NCI-H526 (cell line): ENCODE results near the gene MYLIP.

Experiments
- DNase-seq, 2 experiments: peaks; one replicate each; lab custom pipeline; 2025; lab: John Stamatoyannopoulos, UW

MYLIP gene

DNA sequence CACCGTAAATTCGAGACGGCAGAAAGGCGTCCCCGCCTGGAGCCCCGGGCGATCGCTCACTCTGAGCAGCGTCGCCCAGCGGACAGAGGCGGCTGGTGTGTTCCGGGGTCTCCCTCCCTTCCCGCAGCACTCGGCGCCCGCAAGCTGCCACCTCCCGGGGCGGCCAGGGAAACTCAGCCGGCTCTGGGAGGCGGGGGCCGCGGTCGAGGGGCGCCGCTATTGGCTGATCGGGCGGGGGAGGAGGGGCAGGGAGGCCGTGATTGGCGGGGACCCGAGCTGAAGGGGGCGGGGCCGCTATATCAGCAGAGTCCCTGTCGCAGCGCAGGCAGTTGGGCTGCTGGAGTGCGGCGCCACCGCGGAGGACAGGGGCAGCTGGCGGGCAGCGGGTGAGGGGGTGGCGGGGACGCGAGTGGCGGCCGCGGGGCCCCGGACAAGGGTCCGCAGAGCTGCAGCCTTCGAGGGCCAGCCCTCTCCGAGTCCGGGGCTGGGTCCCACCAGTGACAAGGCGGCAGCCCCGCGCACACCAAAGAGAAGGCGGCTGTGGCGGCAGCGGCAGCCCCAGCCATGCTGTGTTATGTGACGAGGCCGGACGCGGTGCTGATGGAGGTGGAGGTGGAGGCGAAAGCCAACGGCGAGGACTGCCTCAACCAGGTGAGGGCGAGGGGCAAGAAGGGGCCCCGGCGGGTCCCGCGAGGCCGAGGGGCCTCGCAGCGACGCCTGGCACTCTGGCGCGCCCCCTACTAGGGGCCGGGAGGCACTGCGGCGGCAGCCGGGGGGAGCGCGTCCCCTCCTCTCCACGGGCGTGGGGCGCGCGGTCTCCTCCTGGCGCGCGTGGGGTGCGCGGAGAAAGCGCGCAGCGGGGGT lies at the start of gene MYLIP:
Gene MYLIP, plus strand, starts transcription at position 328 of the 864 bp plus-strand sequence. Its CDS starts 237 bp downstream, at position 565.
- peak; percentile 89 to 98 for DNase-seq

DNA sequence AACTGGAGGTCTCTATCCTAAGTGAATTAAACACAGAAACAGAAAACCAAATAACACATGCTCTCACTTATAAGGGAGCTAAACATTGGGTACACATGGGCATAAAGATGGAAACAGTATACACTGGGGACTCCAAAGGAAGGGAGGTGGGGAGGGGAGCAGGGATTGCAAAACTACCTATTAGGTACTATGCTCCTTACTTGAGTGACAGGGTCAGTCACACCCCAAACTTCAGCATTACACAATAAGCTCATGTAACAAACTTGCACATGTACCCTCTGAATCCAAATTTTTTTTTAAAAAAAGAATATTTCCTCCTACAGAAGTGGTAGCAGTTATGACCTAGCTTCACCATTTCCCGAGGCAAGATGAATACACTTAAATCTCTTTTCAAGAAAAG lies 49.5 kb upstream of the MYLIP start:
- DNase-seq, result no peak

DNA sequence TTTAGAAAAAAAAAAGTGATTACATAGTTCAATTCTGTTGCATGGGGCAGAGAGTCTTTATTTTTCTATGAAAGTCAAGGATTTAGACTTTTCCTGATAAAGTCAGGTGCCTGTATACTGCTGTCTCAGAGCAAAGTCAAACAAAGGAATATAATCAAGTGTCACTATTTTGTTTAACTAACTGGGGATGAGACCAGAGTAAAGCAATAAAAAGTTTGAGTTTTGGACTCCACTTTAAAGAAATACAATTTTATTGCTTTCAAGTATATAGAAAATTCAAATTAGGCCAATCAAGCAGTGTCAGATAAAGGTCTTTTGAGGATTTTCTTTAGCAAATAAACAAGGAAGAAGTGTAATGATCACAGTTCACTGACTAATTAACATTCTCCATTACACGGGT lies 48.7 kb upstream of the MYLIP start:
- no peak for DNase-seq

DNA sequence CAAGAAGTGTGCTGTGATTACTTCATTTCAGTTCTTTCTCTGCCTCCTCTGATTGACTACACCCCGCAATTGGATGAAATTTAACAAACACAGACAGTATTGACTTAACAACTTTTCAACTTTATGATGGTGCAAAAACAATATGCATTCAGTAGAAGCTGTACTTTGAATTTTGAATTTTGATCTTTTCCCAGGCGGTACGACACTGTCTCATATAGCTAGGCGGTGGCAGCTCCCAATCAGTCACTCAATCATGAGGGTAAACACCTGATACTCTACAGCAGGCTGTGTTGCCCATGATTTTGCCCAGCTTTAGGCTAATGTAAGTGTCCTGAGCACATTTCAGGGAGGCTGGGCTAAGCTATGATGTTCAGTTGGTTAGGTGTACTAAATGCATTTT lies 47.6 kb upstream of the MYLIP start:
- no peak for DNase-seq

DNA sequence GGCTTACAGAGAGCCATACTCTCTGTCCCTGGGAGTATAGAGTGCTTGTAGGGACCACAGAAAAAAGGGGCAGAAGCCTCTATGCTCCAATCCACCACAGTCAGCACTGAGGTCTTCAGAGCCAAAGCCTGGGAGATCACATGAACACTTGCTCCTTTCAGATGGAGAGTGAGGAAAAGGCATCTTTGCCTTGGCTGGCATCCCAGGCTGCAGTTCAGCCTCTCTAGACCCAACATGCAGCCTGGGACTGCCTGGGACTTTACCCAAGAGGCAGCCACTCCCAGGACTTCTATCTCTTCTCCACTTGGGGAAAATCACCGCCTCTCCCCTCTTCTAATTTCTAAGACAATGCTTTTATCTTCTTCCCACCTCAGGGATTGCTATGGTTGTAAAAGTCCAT lies 46.5 kb upstream of the MYLIP start:
- no peak for DNase-seq

DNA sequence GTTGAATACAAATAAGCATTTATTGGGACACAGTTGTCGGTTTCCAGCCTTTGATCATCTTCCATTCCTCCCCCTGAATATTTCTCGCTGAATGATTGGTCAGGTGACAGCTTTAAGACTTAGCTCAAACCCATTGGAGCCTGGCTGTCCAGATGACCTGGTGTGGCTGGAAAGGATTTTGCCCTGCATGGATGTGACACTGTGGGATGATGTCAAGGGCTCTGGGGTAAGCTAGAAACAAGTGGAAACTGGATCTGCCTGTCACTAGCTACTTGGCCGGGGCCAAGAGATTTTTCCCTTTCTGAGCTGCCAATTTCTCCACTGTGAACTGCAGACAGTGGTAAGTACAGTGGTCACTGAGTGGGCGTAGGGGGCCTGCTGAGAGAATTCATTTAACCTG lies 41.9 kb upstream of the MYLIP start:
- DNase-seq, result no peak

DNA sequence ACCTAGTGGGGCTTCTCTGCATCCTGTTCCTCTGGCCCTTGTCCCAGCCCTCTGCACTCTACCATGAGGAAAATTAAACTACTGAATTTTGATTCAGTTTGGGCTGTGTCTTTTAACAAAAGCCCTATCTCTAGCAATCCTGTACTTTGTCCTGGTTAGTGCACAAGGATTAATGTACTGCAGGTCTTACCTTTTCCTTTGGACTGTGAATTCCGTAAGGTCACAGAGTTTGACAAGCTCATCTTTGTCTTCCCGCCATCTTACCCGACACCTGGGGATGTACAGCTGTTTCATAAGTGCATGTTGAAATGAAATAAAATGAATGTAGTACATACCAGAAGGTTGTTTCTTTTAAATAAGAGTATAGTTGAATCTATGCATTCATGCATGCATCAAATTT lies 41.5 kb upstream of the MYLIP start:
- DNase-seq, result no peak

DNA sequence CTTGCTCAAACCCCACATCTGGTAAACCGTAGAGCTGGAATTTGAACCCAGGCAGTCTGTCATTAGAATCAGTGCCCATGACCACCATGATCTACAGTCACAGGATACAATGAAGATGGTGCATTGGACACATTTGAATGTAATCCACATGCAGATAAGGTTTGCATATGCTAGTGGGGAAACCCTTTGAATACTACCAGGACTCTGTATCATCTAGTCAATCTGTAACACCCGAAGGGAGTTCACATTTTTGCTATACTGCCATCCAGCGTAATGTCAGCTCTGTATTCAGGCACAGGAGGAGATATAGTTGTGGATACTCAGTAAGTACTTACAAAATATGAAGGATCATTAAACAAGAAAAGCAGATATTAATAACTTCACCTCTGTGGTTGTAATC lies 40.5 kb upstream of the MYLIP start:
- peak in 1 of 2 experiments; percentile 3 for DNase-seq

DNA sequence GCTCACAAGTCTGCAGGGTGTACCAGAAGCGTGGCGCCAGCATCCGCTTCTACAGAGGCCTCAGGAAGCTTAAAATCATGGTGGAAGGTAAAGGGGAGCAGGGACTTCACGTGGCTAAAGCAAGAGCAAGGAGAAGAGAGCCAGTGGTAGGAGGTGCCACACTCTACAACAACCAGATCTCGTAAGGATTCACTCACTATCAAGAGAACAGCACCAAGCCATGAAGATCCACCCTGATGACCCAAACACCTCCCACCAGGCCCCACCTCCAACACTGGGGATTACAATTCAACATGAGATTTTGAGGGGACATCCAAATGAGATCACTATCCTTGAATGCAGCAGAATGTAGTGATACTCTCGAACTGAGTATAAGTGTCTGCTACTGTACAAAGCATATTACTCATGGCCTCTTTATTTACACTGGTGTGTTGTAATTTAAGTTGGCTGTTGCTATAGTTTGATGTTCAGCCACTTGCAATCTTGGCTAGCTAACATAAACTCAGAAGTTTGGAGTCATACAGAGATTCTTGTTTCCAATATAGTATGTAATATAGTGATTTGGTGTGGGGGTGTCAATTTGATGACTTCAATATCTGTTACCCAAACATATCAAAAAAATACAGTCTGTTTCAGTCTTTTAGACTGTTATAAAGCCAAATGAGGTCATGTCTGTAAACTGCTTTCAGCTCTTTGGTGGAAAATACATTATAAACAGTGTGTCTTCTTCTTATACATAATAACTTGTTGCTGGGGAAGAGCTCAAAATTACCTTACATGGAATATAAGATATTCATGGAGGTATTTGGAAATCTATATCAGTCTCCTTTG lies 39.4 kb upstream of the MYLIP start:
- DNase-seq, result no peak

DNA sequence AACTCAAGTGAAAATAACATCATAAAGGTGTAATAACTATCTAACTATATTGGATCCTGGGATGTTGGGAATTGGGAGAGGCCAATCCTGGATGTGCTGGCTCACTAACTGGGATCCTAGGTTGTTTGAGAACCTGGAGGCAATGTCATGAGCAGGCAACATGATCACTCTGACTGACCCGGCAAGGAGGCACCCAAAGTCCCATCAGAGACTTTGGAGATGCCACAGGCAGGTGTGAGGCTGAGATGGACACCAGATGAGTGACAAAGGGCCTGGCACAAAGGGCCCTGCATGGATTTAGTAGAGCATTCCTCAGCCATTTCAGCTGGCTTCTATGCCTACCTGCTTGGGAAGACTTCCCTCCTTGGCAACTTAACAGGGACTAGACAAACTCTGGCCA lies 38.4 kb upstream of the MYLIP start:
- no peak for DNase-seq

DNA sequence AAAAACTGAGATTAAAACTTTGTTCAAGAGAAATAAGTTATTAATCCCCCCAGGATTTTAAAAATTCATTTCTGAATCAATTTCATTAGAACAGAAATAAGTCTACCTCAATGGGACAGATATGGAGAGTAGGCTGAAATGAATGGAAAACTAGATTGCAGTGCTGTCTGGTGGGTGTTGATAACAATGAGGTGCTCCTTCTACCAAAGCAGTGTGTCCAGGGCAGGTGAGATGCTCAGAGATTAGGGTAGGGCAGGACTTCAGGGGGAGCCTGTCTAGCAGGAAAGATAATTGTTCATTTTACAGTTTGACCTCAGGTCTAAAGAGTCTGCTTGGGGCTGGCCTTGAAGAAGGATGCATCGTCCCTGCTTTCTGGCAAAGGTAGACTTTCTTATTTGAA lies 38.0 kb upstream of the MYLIP start:
- no peak for DNase-seq

DNA sequence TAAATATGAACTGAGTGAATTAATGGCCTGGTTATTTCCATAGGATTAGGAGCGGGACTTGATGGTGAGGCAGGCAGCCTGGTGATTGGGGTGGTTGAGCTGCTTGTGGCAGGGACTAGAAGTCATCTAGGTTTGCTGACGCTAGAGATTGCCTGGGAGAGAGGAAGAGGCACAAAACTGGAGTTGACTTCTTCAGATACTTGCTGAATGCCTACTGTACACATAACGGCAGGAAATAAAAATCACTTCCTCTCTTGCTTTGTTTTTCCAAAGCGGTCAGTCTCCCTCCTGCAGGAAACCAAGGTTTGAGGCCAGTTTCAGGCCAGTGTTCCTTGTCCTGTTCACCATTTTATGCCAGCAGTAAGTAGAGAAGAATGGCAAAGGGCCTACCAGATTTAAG lies 36.7 kb upstream of the MYLIP start:
- DNase-seq, result no peak

DNA sequence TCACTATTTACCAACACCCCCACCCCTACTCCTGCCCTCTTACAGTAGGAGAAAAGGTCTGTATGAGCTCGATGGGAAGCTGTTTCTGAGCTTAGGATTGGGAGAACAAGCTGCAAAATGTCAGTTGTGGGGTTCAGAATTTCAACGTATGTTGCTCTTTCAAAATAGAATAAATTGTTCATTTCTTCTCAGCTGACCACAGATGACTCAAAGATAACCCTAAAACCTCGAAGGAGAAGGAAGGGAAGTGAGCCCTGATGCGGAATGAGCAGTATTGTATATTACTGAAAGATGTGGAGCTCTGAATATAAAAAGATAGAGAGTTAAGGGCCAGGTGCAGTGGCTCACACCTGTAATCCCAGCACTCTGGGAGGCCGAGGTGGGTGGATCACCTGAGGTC lies 35.9 kb upstream of the MYLIP start:
- no peak for DNase-seq

DNA sequence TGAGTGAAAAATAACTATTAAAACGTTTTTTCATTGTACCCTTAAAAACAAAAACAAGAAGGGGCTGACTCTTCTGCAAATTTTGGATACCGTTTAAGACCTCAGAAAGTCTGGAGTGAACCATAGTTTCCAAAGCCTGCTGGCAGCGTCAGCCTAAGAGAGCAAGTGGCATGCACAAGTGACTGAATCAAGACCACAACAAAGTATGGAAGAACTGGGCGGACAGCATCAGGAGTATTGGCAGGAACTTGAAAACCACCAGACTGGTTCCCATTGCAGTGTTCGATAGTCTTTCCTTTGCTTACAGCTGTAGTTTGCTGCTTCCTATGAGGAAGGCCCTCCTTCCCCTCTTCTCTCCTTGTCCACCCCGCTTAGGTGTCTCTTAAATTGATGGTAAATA lies 33.7 kb upstream of the MYLIP start:
- DNase-seq, result no peak

DNA sequence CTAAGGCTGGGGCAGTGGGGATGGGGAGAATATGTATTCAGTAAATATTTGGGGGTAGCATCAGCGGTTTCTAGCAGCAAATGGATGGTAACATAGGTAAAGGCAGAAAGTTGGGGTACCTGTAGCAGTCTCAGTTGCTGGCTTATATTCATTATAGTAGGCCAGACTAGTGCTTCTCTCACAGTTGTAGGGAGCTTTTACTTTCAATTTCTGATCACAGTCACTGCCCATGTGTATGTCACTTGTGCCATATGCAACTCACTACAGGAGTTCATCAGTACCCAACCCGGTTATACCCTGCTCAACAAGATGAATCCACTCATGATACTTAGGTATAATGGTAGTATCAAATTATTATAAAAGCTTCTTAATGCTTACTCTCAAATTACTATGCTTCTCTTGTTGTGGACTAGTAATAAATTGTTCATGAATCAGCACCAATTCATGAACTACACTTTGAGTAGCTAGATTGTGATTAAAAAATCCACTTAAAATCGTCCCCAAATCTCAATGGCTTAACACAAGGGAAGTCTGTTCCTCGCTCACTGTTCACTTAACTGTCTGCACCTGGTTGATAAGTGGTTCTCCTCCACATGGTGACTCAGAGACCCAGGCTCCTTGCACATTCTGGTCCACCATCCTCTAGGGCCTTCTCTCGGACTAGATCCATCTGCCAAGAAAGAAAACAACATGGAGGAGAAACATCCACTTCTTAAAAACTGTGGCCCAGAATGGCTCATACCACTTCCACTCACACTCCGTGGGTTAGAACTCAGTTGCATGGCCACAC lies 31.3 kb upstream of the MYLIP start:
- DNase-seq, result no peak

DNA sequence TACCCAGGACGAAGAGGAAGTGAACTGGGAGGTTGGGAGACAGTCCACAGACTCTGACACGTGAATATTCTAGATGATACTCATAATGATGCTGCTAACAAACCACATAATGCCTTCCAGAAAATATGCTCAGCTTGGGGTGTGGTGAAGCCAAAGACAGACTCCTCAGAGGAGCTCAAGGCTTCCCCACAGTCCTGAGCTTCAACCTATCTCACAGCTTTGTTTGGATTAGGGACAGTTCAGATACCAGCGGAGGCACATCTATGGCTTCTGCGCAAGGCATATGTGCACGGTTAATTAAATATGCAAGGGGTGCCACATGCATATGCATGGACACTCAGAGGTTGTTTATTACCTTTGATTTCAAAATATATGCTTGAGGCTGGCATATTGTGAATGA lies 30.7 kb upstream of the MYLIP start:
- DNase-seq, result no peak

DNA sequence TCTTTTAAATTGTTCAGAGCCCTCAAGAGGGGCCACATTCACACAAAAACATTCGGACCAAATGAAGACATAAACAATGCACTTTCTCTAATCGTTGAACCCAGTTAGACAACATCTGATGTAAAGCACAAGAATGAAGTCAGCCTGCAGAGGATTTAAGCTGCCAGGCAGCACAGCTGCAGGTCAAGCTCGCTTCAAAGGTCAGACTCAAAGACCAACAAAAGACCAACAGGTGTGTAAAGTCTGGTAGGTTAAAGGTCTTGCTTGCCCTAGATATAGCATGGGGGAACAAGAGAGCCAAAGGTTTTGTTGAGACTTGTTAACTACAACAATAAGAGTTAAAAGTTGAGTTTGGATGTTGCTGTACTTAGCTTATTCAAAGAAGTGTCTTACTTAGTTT lies 26.7 kb upstream of the MYLIP start:
- DNase-seq, result no peak

DNA sequence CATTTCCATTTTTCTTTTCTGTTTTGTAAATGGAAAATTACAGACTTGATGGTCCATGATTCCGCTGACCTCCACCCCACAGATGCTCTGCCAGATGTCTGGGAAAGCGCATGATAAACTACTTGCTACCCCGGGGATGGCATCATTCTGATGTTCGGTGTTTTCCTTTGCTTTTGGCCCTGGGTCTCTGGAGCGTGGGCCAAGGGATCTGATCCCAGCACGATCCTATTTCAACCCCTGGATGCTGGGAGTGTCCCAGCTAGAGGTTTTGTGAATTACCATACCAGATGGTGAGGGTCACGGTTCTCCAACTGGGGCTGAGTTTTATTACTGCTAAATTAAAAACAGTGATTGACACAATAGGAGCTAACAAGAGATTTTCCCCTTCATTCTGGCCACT lies 25.2 kb upstream of the MYLIP start:
- no peak for DNase-seq

DNA sequence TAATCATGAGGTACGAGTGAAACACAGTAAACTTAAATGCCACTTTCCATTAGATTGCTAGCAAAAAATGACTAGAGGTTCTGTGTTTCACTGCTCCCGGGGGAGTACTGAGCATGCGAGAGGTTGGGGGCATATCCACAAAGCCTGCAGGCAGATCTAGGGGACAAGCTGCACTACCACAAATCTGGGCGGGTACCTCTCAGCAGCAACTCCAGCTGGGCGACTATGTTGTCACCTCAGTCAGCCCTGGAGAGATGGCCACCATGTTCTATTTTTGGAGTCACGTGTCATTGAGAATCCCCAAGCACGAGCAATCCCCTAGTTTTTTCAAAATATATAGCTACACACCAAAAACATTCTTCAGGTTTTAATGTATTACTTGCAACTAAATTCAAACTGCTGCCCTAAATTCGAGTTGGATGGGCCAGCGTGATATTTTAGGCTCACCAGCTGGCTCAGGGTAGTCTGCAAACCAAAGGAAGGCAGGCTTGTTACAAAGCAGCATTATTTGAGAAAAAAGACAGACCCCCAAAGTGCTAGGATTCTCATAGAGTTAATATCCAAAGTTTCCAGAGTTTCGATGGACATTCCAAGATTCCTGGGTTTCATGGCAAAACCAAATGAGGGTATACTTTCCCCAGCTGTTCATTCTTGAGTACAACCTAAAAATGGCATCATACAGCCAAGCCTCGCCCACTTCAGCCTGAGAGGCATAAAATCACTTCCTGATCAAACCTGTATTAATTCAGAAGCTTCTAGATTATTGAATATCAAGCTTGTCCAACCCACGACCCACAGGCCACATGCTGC lies 24.1 kb upstream of the MYLIP start:
- no peak for DNase-seq

DNA sequence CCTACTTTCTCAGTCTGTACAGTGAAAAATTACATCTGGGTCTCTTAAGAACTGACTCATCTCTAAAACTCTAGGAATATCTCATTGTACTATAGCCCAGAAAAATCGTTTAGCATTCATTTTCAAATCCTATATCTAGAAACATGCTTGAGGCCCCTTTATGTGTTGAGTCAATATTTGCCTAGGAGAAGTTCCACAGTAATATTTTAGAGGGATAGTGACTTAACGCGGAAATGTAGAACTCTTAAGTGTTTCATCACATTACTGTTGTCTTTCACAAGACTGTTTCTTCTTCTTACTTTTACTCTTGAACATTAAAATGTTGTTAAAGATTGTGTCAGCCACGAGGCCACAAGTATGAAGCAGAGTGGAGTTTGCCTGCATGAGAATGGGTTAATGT lies 23.0 kb upstream of the MYLIP start:
- no peak for DNase-seq

DNA sequence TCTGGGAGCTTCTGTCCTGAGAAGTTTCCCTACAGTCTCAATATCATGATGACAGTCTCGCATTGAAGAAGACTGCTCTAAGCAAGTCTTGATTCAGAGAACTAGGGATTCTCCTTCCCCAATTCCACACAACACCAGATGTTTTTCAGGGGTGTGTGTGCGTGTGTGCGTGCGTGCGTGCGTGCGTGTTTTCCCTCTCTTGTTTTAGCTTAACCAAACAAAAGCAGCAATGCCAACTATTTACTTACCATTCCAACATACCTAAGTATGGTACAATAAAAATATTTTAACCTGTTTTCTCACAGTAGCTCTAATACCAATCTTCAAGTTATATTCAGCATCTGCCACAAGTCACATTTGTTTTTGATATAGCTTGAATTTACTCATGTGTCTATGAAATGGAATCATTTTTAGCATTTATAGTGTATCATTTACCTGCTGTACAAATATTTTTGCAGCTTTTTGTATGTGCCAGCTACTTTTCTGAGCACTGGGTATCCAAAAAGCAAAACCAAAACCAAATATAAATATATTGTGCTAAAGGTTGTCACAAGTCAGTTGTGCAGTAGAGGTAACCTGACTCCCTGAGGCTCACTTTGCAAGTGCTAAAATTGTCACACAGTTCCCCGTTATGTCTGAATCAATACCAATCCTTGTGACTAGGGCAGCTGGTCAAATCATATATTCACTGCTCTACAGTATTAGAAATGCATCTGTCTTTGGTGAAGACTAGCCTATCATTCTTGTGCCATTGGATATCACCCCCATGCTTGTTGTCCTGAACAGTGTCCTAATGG lies 21.7 kb upstream of the MYLIP start:
- DNase-seq, result no peak
